Large intestine (tissue), 3 donors: ENCODE measurements around the gene SLC30A5. TPM values are rescaled to one million over a fixed set of nuclear protein-coding genes. Genes with fewer than 3 reads are reported as not detected.
"Not testable (repeated sequence)": the region's sequence is repeated elsewhere in the genome, so short reads cannot be mapped to it uniquely, and the experiment has no call there.

Experiments used
- DNase-seq, 2 donors: peaks; one replicate each; pipeline versions ENCODE4 v3.0.0 to v3.0.0-alpha.2; 2013
- H3K27ac ChIP-seq: one replicate; pipeline ENCODE4 v1.5.1; 2013; ENCODE audit warnings: low read length
- H3K27me3 ChIP-seq: 2 replicates; pipeline ENCODE4 v1.6.1; 2013; ENCODE audit warnings: low read length; ENCODE audit not compliant: control insufficient read depth, insufficient read depth
- H3K36me3 ChIP-seq: 2 replicates; pipeline ENCODE4 v1.6.1; 2013; ENCODE audit warnings: low read length; ENCODE audit not compliant: control insufficient read depth, insufficient read depth
- H3K4me1 ChIP-seq: one replicate; pipeline ENCODE4 v1.6.1; 2013; ENCODE audit warnings: low read length; ENCODE audit not compliant: control insufficient read depth, insufficient read depth
- H3K4me3 ChIP-seq: one replicate; pipeline ENCODE4 v1.5.1; 2013; ENCODE audit warnings: low read length
- H3K9me3 ChIP-seq: one replicate; pipeline ENCODE4 v1.6.1; 2013; ENCODE audit warnings: mild to moderate bottlenecking, low read depth, low read length, moderate library complexity; ENCODE audit not compliant: control insufficient read depth
- WGBS: methylation state at CpG from one replicate; pipeline ENCODE4 v1.1.5; 2013; ENCODE audit warnings: low lambda C conversion rate; ENCODE audit not compliant: insufficient coverage; 5-methylcytosine and 5-hydroxymethylcytosine counted together
- polyA plus RNA-seq: library from polyadenylated mRNA; unstranded; fragments of 120-200 nt; gene quantifications from one replicate; pipeline ENCODE4 v1.2.1, GENCODE V29; 2013

Gene SLC30A5
- polyA plus RNA-seq, 1 donor = 51.1 TPM

DNA sequence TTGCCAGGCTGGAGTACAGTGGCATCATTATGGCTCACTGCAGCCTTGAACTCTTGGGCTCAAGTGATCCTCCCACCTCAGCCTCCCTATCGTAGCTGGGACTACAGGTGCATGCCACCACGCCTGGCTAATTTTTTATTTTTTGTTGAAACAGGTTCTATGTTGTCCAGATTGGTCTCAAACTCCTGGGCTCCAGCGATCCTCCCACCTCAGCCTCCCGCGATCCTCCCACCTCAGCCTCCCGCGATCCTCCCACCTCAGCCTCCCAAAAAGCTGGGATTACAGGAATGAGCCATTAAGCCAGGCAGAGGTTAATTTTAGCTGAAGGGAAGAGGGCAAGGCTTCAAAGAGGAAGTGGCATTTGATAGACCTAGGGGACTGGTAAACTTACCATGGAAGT lies 40.3 kb downstream of the SLC30A5 start:
- Histone ChIP-seq H3K27me3 (no peaks in the 10 kb centered on the region), H3K36me3 (peaks cover 9% of the 10 kb centered on the region), H3K4me3 (no peak overlapping the region), H3K27ac (no peak overlapping the region), H3K4me1 (no peaks in the 10 kb centered on the region), H3K9me3 (no peaks in the 10 kb centered on the region)
- DNase-seq = no peak
- no CpG with 5 or more reads among the region's 7 CpGs for WGBS

DNA sequence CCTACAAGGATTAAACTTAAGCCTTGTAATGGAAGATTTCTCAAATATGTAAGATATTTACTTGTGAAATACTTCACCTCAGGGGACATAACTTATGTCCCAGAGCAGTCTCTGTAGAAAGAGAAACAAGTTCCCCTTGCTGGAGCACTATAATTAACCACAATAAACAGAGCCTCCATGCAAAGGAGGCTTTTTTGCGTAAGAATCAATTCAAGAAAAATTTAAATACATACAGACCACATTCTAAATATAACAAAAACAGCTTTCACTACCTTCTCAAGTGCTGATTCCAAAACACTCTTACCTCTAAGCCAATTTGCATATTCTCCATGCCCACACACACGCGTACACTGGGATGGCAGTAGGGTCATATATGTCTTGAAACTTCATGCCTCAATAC lies 42.5 kb downstream of the SLC30A5 start:
- peaks cover 3% of the 10 kb centered on the region for H3K36me3 ChIP-seq
- no peaks in the 10 kb centered on the region for H3K4me1 ChIP-seq
- WGBS = 100% methylated on average over 2 of the region's 3 CpGs
- H3K27me3 ChIP-seq = no peaks in the 10 kb centered on the region
- DNase-seq = no peak
- H3K9me3 ChIP-seq = peaks cover 5% of the 10 kb centered on the region
- H3K4me3 ChIP-seq = no peak overlapping the region
- no peak overlapping the region for H3K27ac ChIP-seq

DNA sequence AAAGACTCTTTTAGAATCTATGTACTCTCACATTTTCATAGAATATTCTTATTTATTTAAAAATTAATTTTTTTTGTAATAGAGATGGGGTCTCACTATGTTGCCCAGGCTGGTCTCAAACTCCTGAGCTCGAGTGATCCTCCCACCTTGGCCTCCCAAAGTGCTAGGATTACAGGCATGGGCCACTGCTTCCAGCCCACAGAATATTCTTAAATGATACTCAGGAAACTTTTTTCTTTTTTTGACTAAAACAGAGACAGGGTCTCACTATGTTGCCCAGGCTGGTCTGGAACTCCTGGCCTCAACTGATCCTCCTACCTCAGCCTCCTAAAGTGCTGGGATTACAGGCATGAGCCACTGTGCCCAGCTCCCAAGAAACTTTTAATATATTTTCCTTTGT lies 43.4 kb downstream of the SLC30A5 start:
- H3K27ac ChIP-seq, H3K27me3 ChIP-seq, H3K36me3 ChIP-seq, H3K4me3 ChIP-seq, DNase-seq, H3K4me1 ChIP-seq, H3K9me3 ChIP-seq: not testable (repeated sequence)
- WGBS = no CpG with 5 or more reads among the region's 1 CpG

DNA sequence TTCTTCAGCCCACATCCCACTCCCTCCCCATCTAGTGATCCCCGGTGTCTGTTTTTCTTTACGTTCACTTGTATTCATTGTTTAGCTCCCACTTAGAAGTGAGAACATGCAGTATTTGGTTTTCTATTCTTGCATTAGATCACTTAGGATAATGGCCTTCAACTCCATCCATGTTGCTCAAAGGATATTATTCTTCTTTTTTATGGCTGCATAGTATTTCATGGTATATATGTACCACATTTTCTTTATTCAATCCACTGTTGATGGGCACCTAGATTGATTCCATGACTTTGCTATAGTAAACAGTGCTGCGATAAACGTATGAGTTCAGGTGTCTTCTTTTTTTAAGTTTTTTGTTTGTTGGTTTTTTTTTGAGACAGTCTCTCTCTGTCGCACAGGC lies 44.0 kb downstream of the SLC30A5 start:
- 100% methylated on average over 5 of the region's 5 CpGs for WGBS
- Histone ChIP-seq H3K4me3 (no peak overlapping the region), H3K27ac (no peak overlapping the region), H3K36me3 (peaks cover 3% of the 10 kb centered on the region), H3K9me3 (peaks cover 5% of the 10 kb centered on the region), H3K27me3 (no peaks in the 10 kb centered on the region), H3K4me1 (no peaks in the 10 kb centered on the region)
- DNase-seq = no peak

DNA sequence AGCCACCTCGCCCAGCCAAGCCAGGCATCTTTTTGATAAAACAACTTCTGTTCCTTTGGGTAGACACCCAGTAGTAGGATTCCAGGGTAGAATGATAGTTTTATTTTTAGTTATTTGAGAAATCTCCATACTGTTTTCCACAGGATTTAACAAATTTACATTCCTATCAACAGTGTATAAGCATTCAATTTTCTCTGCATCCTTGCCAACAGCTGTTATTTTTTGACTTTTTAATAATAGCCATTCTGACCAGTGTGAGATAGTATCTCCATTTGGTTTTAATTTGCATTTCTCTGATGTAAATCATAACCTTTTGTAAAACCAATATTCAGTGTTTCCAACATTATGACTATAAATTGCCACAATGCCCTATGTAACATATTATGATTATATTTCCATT lies 45.0 kb downstream of the SLC30A5 start:
- no peak for DNase-seq
- Histone ChIP-seq H3K36me3 (peaks cover 3% of the 10 kb centered on the region), H3K27me3 (no peaks in the 10 kb centered on the region), H3K4me3 (no peak overlapping the region), H3K9me3 (peaks cover 5% of the 10 kb centered on the region), H3K27ac (no peak overlapping the region), H3K4me1 (no peaks in the 10 kb centered on the region)
- no CpG with 5 or more reads among the region's 1 CpG for WGBS

DNA sequence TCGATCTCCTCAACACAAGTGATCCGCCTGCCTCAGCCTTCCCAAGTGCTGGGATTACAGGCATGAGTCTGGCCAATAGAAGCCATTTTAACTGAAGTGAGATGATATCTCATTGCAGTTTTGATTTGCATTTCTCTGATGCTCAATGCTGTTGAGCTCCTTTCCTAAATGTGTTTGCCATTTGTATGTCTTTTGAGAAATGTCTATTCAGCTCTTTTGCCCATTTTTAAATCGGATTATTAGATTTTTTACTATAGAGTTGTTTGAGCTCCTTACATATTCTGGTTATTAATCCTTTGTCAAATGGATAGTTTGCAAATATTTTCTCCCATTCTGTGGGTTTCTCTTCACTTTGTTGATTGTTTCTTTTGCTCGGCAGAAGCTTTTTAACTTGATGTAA lies 46.4 kb downstream of the SLC30A5 start:
- H3K27ac ChIP-seq, H3K27me3 ChIP-seq, H3K9me3 ChIP-seq, H3K36me3 ChIP-seq, H3K4me3 ChIP-seq, DNase-seq, H3K4me1 ChIP-seq: not testable (repeated sequence)
- WGBS = 100% methylated on average over 2 of the region's 4 CpGs

DNA sequence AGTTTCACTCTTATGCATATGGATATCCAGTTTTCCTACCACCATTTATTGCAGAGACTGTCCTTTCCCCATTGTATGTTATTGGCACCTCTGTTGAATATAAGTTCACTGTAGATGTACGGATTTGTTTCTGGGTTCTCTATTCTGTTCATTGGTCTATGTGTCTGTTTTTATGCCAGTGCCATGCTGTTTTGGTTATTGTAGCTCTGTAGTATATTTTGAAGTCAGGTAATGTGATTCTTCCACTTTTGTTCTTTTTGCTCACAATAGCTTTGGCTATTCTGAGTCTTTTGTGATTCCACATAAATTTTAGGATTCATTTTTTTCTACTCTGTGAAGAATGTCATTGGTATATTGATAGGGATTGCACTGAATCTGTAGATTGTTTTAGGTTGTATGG lies 47.0 kb downstream of the SLC30A5 start:
- no peak overlapping the region for H3K4me3 ChIP-seq
- H3K36me3 ChIP-seq = no peaks in the 10 kb centered on the region
- DNase-seq = no peak
- no CpG with 5 or more reads among the region's 1 CpG for WGBS
- no peaks in the 10 kb centered on the region for H3K27me3 ChIP-seq
- no peaks in the 10 kb centered on the region for H3K4me1 ChIP-seq
- H3K27ac ChIP-seq = no peak overlapping the region
- peaks cover 5% of the 10 kb centered on the region for H3K9me3 ChIP-seq

DNA sequence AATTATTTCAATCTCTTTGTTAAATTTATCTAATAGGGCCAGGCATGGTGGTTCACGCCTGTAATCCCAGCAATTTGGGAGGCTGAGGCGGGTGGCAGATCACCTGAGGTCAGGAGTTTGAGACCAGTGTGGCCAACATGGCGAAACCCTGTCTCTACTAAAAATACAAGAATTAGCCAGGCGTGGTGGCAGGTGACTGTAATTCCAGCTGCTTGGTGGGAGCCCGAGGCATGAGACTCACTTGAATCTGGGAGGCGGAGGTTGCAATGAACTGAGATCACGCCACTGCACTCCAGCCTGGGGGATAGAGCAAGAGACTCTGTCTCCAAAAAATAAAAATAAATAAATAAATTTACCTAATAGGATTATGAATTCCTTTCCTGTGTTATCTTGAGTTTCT lies 54.8 kb downstream of the SLC30A5 start:
- not testable (repeated sequence) for H3K4me3 ChIP-seq, H3K27me3 ChIP-seq, H3K4me1 ChIP-seq, H3K36me3 ChIP-seq, H3K9me3 ChIP-seq, DNase-seq, H3K27ac ChIP-seq
- WGBS = no CpG with 5 or more reads among the region's 7 CpGs

DNA sequence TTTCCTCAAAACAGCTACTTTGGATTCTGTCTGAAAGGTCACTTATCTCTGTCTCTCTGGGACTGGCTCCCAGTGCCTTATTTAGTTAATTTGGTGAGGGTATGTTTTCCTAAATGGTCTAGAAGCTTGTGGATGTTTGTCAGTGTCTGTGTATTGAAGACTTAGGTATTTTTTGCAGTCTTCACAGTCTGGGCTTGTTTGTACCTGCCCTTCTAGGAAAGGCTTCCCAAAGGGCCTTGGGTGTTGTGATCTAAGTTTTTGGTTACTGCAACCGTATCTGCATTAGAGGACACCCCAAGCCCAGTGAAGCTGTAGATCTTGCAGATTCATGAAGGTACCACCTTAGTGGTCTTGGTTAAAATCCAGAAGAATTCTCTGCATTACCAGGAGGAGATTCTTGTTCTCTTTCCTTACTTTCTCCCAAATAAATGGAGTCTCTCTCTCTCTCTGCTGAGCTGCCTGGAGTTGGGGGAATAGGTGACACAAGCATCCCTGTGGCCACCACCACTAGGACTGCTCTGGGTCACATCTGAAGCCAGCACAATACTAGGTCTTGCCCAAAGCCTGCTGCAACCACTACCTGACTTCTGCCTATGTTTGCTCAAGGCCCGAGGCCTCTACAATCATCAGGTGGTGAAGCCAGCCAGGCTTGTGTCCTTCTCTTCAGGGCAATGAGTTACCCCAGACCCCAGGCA lies 55.3 kb downstream of the SLC30A5 start:
- H3K9me3 ChIP-seq = no peaks in the 10 kb centered on the region
- no peaks in the 10 kb centered on the region for H3K4me1 ChIP-seq
- no peak for DNase-seq
- H3K4me3 ChIP-seq = no peak overlapping the region
- WGBS = no CpG with 5 or more reads among the region's 2 CpGs
- H3K36me3 ChIP-seq = no peaks in the 10 kb centered on the region
- no peak overlapping the region for H3K27ac ChIP-seq
- H3K27me3 ChIP-seq = no peaks in the 10 kb centered on the region

DNA sequence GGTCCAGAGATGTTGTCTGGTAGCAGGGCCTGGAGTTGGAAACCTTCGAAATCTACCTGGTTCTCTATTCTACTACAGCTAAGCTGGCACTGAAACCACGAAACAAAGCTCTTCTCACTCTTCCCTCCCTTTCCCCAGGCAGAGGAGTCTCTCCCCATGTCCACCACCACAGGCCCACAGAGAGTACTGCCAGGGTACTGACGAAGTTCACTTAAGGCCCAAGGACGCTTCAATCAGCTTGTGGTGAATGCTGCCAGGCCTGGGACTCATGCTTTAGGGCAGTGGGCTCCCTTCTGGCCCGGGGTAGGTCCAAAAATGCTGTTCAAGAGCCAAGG lies 55.8 kb downstream of the SLC30A5 start:
- no peaks in the 10 kb centered on the region for H3K27me3 ChIP-seq
- no peaks in the 10 kb centered on the region for H3K36me3 ChIP-seq
- no peak overlapping the region for H3K27ac ChIP-seq
- H3K4me3 ChIP-seq = no peak overlapping the region
- DNase-seq = no peak
- no CpG with 5 or more reads among the region's 5 CpGs for WGBS
- H3K4me1 ChIP-seq = no peaks in the 10 kb centered on the region
- no peaks in the 10 kb centered on the region for H3K9me3 ChIP-seq

DNA sequence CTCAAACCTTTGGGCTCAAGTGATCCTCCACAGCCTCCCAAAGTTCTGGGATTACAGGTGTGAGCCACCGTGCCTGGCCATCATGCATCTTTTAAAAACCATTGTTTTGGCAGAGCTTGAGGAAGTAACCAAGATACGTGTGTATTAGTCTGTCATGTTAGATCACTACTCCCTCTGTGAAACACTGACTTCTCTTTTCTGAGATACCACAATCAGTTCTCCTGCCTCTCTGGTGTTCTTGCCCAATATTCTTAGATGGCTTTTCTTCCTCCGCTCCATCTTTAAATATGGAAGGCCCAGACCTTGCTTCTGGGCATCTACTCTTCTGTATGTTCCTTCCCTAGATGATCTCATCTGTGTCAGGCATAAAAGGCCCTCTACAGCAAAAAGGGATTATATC lies 58.9 kb downstream of the SLC30A5 start:
- H3K27ac ChIP-seq = no peak overlapping the region

More for the DNA sequence above, 58.9 kb downstream of the SLC30A5 start:
- no peak for DNase-seq
- Histone ChIP-seq H3K27me3 (no peaks in the 10 kb centered on the region), H3K9me3 (no peaks in the 10 kb centered on the region), H3K4me3 (no peak overlapping the region), H3K36me3 (no peaks in the 10 kb centered on the region), H3K4me1 (no peaks in the 10 kb centered on the region)
- WGBS = no CpG with 5 or more reads among the region's 3 CpGs
